VCaP (cell line): ENCODE measurements around the gene CCDC149.

Experiments
- H3K27ac ChIP-seq: fragments of 450-650 bp; 2 replicates; pipeline ENCODE4 v1.5.1; 2017
- CTCF ChIP-seq: fragments of 450-650 bp; conservative IDR thresholded peaks from 2 replicates; pipeline ENCODE4 v1.5.1; 2017; ENCODE audit warnings: mild to moderate bottlenecking, moderate library complexity

Gene CCDC149

GRCh38 chr4:24896056-24896455 lies 16.8 kb downstream of the CCDC149 start:
- TF ChIP-seq CTCF: no peak
- no peak overlapping the region for H3K27ac ChIP-seq

GRCh38 chr4:24895461-24895860 lies 17.4 kb downstream of the CCDC149 start:
- no peak overlapping the region for H3K27ac ChIP-seq
- no peak for TF ChIP-seq CTCF

GRCh38 chr4:24894846-24895245 lies 18.0 kb downstream of the CCDC149 start:
- no peak overlapping the region for H3K27ac ChIP-seq
- no peak for TF ChIP-seq CTCF

DNA sequence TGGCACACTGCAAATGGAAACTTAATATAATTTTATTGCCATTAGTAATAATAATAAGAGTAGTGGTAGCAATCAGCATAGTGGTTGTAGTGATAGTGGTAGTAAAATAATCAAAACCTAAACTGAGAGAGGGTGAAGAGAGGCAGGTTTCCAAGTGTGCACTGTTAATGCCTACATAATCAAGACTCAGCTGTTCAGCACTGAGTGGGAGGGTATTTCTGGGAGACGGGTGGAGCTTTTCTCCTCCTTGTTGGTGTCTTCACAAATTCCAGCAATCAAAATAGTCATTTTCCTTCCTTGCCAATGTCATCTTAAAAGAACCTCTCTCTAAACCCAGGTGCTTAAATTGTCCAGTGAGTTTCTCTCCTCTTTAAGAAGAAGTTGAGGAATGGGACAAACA lies 18.6 kb downstream of the CCDC149 start:
- no peak overlapping the region for H3K27ac ChIP-seq
- no peak for TF ChIP-seq CTCF

- TF ChIP-seq CTCF: no peak
- no peak overlapping the region for H3K27ac ChIP-seq
These were observed 20.1 kb downstream of the CCDC149 start for GRCh38 chr4:24892778-24893177.

GRCh38 chr4:24892278-24892677 lies 20.6 kb downstream of the CCDC149 start:
- no peak for TF ChIP-seq CTCF
- H3K27ac ChIP-seq: no peak overlapping the region

DNA sequence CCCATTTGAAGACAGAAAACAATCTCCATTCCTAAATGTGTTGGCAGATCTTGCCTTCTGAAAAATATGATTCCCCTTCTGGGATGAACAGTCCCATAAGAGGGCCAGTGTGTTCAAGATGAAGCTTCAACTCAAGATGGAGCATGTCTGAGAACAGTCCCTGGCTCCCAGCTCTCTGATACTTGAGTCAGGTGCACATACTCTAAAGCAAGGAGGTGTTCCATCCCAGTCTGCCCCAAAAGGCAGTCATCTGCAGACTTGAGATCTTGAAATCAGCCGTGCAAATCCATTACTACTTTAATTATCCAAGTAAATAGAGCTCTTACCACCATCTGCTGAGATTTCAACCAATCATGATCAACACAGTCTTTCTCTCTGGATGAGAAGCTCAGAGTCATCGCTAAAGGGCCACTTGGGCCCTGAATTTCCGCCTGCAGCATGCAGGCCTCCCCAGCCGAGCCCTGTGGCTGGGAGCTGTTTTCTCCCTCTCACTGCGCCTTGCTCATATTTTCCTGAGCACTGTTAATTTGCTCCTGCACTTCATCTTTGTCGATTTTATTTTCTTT lies 22.2 kb downstream of the CCDC149 start:
- no peak for TF ChIP-seq CTCF
- H3K27ac ChIP-seq: no peak overlapping the region
